Heart left ventricle (tissue), 13 donors: ENCODE measurements around the gene CDC42EP3.

Experiments used
- POLR2A ChIP-seq, 2 donors: fragments of 450-650 bp; IDR thresholded peaks; one replicate each; pipeline ENCODE4 v1.6.1; 2017; ENCODE audit warnings: antibody characterized with exemption in 2 of 2, mild to moderate bottlenecking in 2 of 2, moderate library complexity in 2 of 2
- TF ChIP-seq, protein P1 (sequence below), 12 donors: fragments of 200-600 bp; sonication (generic) in 4 of 12; IDR thresholded peaks; one replicate each; pipeline versions ENCODE4 v1.5.0 to v1.8.0; 2018 to 2022; ENCODE audit warnings: antibody characterized with exemption in 12 of 12, mild to moderate bottlenecking in 5 of 12
- donor health status: ischemic (EF 13 %, LVEDD 7.1; RV severe dilation, severe dysfunction).
- donor health status: DM: no; HTN: yes; CAD: no.
- donor health status: DM: no; HTN: no; CAD: no.
- donor health status: ischemic (EF 25% LVEDD 6.9; RV normal size, moderate dysfunction).
- donor health status: ischemic (EF 25% LVEDD 5.7; RV mildly dilated, moderate dysfunction).
- donor health status: ischemic (EF 35%, LVEDD 5.7; RV mildly dilated, moderate dysfunction).
- donor health status: nonischemic (EF 11% LVEDD 7.7; RV severe dilation, severe dysfunction).
- donor health status: DM: yes; HTN: yes; CAD: no.
- donor health status: PGD.
- donor health status: ischemic (EF 29% LVEDD 5.4; RV normal size, mild dysfunction).
- donor health status: nonischemic (EF 23%, LVEDD 6.1; RV moderate dilation, normal function).

DNA sequence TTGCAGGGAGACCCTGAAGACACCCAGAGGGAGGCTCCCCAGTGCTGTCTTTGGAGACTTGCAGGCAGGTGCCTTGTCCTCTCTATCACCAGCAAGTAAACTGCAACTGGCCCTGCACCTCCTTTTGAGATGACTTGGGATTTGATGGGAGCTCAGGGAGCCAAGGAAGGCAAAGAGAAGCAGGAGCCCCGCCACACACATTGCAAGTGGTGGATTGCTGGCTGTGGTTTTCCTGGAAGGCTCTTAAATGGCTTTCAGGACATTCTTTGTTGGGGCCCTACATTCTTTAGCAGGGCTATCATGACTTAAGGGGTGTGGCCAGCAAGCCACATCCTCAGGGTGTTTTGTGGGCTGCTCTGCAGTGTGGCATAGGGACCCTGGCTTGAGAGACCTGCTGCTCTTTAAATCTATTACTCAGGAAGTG is 39.9 kb upstream of the CDC42EP3 start:
- TF ChIP-seq POLR2A (IDR thresholded peaks at IDR 0.05), result no peak
- TF ChIP-seq, protein P1, sequence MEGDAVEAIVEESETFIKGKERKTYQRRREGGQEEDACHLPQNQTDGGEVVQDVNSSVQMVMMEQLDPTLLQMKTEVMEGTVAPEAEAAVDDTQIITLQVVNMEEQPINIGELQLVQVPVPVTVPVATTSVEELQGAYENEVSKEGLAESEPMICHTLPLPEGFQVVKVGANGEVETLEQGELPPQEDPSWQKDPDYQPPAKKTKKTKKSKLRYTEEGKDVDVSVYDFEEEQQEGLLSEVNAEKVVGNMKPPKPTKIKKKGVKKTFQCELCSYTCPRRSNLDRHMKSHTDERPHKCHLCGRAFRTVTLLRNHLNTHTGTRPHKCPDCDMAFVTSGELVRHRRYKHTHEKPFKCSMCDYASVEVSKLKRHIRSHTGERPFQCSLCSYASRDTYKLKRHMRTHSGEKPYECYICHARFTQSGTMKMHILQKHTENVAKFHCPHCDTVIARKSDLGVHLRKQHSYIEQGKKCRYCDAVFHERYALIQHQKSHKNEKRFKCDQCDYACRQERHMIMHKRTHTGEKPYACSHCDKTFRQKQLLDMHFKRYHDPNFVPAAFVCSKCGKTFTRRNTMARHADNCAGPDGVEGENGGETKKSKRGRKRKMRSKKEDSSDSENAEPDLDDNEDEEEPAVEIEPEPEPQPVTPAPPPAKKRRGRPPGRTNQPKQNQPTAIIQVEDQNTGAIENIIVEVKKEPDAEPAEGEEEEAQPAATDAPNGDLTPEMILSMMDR (IDR thresholded peaks at IDR 0.05), result no peak
